Neural cell (in vitro differentiated cells): ENCODE data around the gene TGDS. TPM values are rescaled to one million over a fixed set of nuclear protein-coding genes. Genes with fewer than 3 reads are reported as not detected.

Source experiments
- polyA plus RNA-seq: library from polyadenylated mRNA; depleted of rRNA; stranded (reverse); fragments of >200 nt; gene quantifications from 2 replicates; pipeline ENCODE4 v1.2.3, GENCODE V29; 2014

The TGDS gene
- polyA plus RNA-seq, 1 donor from 2014 or later: 10.2 TPM

Other genes starting within 250 kb of the TGDS start
- gene DCT, start 116.5 kb downstream of the TGDS start, polyA plus RNA-seq: 0.14 TPM in 1 of 2 replicates, not detected in the other
- gene GPR180, start 5.7 kb upstream of the TGDS start, polyA plus RNA-seq: 5.5 and 5.7 TPM in 2 replicates
- 0.35 TPM in 1 of 2 replicates, not detected in the other for gene SOX21, start 116.4 kb upstream of the TGDS start, polyA plus RNA-seq